T-helper 2 cell treated with Interferon-gamma antibody and Interleukin-4, amounts not matched to agents 5 μg/mL and 100 μg/mL, for 36 hours (primary cell): ENCODE measurements around the gene EFHB.
"Not testable (repeated sequence)": the region's sequence is repeated elsewhere in the genome, so short reads cannot be mapped to it uniquely, and the experiment has no call there.

ENCODE experiments used
- DNase-seq: peaks from one replicate; pipeline ENCODE4 v3.0.0; 2021; ENCODE audit warnings: low spot score
- H3K27ac Mint-ChIP-seq: one replicate; pipeline ENCODE4 v1.8.0; 2021; ENCODE audit warnings: mild to moderate bottlenecking, mixed read lengths
- H3K27me3 Mint-ChIP-seq: one replicate; pipeline ENCODE4 v1.8.0; 2021; ENCODE audit warnings: low read depth, mixed read lengths
- H3K36me3 Mint-ChIP-seq: one replicate; pipeline ENCODE4 v1.8.0; 2021; ENCODE audit warnings: low read depth, mixed read lengths
- H3K4me1 Mint-ChIP-seq: one replicate; pipeline ENCODE4 v1.8.0; 2021; ENCODE audit warnings: low read depth, mixed read lengths
- H3K4me3 Mint-ChIP-seq: one replicate; pipeline ENCODE4 v1.8.0; 2022; ENCODE audit warnings: mild to moderate bottlenecking, moderate library complexity, mixed read lengths
- H3K9me3 Mint-ChIP-seq: one replicate; pipeline ENCODE4 v1.8.0; 2021; ENCODE audit warnings: mixed read lengths

Gene EFHB

DNA sequence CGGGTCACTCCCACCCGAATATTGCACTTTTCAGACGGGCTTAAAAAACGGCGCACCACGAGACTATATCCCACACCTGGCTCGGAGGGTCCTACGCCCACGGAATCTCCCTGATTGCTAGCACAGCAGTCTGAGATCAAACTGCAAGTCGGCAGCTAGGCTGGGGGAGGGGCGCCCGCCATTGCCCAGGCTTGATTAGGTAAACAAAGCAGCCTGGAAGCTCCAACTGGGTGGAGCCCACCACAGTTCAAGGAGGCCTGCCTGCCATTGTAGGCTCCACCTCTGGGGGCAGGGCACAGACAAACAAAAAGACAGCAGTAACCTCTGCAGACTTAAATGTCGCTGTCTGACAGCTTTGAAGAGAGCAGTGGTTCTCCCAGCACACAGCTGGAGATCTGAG, 78.7 kb downstream of the EFHB start:
- not testable (repeated sequence) for H3K27ac Mint-ChIP-seq, H3K36me3 Mint-ChIP-seq, DNase-seq, H3K27me3 Mint-ChIP-seq, H3K4me3 Mint-ChIP-seq, H3K9me3 Mint-ChIP-seq, H3K4me1 Mint-ChIP-seq

GRCh38 chr3:19846609-19847008, 87.4 kb downstream of the EFHB start:
- not testable (repeated sequence) for H3K4me1 Mint-ChIP-seq, H3K4me3 Mint-ChIP-seq, H3K27me3 Mint-ChIP-seq, DNase-seq, H3K36me3 Mint-ChIP-seq, H3K9me3 Mint-ChIP-seq, H3K27ac Mint-ChIP-seq
